Femur (tissue), 1 donor: ENCODE results near the gene KIF3A.

Source experiments
- DNase-seq: peaks from one replicate; pipeline ENCODE4 v3.0.0-alpha.2; 2017

The KIF3A gene

DNA sequence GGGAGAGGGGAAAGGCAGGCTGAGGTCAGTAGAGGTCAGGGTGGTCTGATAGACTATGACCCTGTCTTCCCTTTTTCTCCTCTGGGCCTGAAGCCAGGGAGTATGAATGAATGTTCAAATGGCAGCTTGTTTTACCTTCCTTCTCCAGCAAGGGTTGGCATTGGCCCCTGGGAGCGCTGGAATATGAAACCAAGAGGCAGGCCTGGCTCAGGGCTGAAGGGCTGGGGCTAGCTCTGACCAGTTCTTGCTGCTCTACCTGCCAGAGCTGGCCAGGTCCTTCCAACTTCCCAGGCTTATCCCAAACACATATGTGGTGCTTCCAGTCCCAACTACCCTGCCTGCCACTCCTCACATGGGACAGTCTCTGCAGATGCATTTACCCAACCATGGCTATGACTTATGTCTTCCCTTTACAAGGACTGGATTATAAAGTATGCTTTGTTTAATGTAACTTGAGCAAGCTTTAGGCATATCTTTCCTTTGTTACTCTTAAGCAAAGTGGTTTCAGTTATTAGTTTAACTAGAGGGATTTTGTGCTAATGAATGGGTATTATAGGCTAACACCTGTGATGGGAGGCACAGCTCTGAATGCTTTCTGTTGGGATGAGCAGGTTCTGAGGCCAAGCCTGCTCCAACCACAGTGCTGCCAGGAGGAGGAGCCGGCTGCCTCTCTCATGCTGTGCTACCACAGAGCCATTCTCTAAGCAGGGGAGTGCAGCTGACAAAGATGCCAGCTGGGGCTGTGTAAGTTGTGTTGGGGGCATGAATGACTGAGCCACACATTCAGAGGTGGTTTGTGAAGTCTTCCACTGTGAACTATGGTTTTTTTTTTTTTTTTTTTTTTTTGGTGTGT, 16.0 kb upstream of the KIF3A start:
- no peak for DNase-seq

DNA sequence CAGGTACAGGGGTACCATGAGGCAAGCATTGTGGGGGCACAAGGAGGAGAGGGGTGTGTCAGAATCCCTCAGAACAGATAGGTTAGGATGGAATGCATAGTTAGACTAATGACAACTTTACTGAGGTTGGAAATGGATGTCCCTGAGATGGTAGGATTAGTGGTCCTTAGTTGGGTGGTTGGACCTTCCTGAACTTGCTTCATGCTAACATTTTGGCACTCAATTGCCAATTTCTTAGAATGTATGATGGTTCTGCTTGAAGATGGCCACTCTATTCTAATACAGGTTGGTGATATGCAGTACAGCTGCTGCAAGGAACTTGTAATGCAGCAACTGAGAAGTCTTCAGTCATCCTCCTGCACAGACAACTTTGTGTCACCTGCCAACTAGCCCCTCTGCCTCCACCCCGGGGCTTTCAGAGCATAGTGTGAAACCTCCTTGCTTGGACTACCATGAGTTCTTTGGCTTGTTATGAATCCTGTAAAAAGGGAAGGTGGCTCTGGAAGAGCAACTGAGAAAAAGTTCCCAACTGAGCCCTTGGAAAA, 15.3 kb upstream of the KIF3A start:
- no peak for DNase-seq

DNA sequence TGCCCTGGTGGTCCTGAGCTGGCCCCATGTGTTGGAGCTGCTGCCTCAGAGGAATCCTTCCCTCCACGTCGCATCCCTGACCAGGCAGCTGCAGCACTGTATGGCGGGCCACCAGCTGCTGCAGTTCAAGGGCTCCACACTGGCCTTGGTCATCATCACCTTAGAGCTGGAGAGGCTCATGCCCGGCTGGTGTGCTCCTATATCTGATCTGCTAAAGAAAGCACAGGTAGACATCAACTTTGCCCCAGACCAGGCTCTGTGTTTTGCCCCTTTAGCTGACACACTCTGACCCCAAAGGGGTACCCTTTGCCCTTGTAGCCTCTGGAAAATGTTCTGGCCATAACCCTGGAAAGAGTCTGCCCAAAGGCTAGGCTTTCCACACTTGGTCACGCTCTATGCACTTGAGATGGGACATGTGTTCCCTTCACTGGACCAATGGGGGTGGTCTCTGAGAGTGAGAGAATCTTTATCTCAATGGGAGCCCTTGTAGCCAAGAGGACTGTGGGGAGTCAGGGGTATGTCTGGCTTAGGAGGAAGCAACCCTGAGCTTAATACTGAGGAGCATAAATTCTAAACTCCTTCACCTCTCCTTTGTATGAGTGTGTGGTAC, 14.7 kb upstream of the KIF3A start:
- DNase-seq, result no peak

DNA sequence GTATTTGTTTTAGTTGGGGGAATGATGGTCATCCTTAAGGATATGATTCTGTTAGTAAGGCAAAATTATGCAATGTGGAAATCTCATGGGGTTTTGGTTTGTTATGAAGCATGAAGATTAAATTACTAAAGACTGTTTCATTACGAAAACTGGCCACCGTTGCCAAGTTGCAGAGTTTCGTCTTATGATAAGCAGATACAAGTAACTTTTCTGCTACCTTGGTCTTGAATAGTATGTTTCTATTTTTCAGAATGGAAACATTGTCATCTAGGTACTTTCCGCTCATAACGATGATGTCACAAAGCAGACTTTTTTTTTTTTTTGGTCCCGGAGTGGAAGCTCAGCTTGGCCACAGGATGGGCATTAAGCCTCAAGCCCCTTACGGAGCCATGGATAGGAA, 14.1 kb upstream of the KIF3A start:
- no peak for DNase-seq

DNA sequence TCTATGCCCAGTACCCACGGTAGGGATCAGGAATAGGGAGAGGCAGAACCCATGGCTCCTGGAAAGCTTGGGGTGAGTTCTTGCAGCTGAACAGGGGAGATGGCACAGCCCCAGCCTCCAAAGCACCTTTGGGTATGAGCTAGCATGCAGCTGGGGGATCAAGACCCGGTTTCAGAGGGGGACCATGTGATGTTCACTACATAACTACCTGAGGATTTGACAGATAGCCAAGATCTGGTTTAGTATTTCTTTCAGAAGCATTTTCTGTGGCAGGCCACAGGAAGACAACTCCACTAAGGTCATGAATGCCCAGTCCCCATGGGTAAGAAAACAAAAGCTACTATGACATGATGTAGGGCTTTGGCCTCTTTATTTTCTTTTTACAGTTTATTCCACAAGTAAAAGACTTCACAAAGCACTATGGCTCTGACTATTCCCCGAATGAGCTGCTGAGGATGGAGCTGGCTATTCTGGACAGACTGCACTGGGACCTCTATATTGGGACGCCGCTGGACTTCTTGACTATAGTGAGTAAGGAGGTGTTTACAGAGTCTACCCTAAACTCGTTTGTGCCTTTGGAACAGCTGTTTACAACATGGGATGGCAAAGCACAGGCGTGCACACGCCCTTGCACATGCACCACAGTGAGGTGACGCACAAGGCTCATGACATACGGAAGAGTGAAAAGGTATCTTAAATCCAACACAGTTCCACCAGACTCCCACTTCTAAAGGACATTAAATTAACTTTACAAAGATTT, 13.3 kb upstream of the KIF3A start:
- no peak for DNase-seq

DNA sequence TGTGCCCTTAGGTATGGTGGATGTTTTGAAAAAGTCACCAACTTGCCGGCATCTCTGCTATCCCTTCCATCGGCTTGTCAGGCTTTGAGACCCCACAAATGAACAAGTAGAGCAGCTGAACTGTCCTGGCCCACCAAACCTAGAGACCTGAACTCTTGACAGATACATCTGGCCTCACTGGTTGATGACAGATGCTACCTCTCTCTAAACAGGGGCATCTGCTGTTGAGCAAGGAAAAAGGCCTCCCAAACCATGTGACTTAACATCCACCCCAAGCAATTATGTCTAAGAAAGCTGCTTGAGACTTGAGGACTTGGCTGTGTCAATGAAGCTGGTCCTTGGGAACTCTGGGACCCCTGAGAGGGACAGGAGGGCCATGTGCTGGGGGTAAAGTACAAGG, 12.2 kb upstream of the KIF3A start:
- DNase-seq, result no peak

DNA sequence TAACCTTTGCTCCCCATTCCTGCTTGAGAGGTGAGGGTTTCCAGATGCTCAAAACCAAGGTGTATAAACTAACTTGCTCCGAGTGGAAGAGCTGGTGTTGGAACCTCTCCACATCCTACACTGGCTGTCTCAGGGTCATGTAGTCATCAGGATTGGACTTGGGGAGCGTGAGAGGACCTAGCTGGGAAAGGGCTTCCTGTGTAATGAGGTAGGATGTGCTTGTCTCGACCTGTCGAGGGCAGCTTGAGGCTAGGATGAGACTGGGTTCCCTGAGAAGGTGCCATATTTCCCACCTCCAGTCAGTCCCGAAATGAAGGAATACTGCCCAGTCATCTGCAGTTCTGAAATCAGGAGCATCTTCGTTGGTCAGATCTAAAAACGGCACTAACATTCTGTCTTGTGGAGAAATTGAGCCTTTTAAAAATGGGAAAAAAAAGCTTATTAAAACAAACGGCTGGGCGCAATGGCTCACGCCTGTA, 11.2 kb upstream of the KIF3A start:
- DNase-seq, result no peak

DNA sequence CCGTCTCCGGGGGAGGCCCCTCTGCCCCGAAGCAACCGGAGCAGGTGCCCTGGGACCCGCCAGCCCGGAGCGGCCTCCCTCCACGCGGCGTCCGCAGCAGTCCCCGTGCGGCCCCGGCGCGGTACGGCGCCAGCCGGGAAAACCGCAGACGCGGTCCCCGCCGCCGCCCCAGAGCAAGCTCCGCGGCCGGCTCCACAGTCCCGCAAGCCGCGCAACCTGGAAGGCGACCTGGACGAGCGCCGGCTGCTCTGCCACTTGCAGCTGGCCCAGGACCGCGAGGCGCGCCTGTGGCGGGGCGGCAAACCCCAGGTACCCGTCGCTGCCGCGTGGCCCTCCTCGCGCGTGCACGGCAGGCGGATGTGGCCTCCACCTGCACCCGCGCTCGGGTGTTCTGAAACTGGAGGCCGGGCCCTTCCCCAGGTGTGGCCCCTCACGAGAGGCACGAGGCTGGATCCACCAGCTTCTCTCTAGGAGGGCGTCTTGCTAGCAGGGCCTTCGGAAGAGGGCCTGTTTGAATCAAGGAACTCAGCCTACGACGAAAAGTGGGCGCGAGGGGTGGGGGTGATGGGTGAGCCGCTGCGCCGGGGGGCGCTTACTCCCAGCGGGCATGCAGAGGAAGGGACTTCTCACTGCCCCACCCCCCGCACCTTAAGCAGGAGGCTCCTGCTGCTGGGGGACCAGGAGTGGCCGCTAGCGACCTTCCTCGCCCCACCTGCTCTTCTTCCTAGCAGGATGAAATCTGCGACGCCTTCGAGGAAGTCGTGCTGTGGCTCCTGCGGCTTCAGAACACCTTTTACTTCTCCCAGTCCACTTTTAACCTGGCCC, 10.5 kb upstream of the KIF3A start:
- no peak for DNase-seq

DNA sequence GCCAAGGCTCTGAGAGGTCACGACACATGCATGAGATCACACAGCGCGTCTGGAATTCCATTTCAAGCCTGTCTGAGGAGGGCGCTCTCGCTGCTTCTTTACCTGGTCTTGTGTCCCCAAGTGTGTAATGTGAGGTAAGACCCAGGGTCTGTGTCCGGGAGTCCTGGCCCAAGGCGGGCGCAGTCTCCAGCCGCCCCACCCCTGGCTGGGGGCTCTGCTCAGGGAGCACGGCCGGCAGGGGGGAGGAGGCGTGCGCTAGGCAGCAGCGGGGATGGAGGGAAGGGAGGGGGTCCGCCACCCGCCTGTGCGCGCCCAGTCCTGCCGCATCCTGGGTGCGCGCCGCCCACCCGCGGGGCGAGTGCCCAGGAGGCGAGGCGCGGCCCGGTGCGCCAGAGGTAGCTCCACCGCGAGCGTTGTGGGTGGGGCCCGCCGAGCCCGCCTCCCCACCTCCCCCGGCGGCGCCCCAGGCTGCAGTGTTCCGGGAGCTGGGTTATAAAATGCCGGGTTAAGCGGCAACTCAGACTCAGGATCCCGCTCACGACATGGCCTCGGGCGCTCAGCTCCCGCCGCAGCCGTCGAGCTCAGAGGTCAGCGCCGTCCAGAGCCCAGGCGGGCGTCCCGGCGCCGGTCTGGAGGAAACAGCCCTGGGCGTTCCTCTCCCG, 9.7 kb upstream of the KIF3A start, which contains the start of gene CCNI2:
Gene CCNI2, plus strand, starts transcription at position 473 of the 662 bp plus-strand sequence. Its CDS starts 70 bp downstream, at position 543.
- DNase-seq, result no peak

DNA sequence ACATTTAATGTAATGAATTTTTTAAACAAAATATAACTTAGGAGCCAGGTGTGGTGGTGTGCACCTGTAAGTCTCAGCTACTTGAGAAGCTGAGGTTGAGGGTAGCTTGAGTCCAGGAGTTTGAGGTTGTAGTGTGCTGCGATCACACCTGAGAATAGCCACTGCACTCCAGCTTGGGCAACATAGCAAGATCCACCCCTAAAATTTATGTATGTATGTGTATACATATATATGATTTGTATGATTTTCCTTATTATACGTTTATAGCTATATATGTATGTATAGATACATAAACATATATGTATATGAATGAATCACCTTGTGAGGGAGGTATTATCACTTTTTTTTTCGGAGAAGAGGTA, 9.2 kb upstream of the KIF3A start:
- no peak for DNase-seq

DNA sequence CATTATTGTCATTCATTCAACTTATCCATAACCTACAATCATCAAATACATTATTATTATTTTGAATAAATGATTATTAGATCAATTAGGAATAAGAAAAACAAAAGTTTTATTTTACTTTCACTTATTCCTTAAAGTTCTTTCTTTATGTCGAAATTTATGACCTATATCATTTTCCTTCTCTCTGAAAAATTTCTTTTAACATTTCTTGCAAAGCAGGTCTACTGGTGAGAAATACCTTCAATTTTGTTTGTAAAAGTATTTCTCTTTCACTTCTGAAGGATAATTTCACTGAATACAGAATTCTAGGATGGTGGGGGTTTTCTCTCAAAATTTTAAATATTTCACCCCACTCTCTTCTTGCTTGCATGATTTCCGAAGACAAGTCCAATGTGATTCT, 7.3 kb upstream of the KIF3A start:
- DNase-seq, result no peak

DNA sequence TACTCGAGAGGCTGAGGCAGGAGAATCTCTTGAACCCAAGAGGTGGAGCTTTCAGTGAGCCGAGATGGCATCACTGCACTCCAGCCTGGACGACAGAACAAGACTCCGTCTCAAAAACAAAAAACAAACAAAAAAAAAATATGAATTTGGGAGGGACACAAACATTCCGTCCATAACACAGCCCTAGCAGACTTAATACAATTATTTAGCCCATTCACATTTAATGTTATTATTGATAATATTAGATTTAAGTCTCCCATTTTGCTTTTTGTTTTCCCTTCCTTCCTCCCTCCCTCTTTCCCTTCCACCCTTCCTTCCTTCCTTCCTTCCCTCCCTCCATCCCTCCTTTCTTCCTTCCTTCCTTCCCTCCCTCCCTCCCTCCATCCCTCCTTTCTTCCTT, 5.3 kb upstream of the KIF3A start:
- DNase-seq, result no peak

DNA sequence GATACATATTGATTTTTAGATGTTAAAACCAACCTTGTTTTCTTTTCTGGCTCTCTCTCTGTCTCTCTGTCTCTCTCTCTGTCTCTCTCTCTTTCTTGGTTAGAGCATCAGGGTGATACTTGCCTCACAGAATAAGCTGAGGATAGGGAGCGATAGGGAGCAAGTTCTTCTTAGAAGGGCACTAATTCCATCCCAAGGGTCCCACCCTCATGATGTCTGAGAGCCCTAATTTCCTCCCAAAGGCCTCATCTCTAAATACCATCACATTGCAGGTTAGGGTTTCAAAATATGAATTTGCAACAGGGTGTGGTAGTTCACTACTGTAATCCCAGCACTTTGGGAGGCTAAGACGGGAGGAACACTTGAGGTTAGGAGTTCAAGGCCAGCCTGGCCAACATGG, 4.8 kb upstream of the KIF3A start:
- DNase-seq, result no peak

DNA sequence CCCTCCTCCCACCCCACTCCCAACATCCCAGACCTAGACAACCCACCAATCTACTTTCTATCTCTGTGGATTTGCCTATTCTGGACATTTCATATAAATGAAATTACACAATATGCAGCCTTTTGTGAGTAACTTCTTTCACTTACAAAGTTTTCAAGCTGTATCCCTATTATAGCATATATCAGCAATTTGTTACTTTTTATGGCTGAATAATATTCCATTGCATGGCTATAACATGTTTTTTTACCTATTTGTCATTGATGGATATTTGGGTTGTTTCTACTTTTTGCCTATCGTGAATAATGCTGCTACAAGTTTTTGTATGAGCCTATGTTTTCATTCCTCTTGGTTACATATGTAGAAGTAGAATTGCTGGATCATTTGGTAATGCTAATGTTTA, 1.9 kb upstream of the KIF3A start:
- no peak for DNase-seq

DNA sequence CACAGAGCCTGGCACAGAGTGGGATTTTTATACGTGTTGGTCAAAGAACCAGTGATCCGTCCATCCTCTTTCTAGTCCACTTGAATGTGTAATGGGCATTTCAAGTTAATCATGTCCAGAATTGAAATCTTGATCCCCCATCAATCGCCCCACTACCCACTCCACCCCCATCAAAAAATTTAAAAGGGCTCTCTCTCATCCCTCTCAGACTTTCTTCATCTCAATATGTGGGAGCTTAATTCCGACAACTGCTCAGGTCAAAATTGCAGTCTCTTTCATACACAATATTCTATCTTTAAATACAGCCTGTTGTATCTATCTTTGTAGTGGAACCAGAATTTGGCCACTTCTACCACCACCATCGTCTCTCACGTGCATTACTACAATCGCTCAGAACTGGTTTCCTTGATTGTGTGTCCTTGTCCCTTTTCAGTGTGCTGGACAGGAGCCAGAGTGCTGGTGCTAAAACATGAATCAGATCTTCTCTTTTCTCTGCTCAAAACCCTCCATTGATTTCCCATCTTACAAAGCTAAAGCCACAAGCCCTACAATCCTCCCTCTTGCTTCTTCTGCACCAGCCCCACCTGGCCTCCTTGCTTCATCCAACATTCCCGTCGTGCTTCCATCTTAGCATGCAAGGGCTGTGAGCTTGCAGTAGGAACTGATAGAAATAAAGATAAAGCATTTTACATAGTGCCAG, 786 bp upstream of the KIF3A start:
- no peak for DNase-seq

DNA sequence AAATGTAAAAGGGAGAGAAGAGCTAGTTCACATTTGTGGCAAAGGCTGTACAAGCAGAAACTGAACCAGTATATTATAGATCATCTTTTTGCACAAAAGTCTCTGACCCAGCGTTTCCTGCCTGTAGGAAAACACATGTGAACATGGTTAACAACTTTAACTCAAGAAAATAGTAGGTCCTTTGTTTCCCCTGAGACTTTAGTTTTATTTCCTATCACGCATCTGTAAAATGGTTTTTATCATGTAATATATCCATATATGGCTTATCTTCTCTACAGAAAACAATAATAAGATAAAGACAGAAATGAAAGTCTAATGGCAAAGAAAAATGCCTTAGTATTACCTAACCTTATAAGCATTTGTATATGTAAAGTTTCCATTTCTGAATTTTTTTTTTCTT, 2.7 kb downstream of the KIF3A start:
- no peak for DNase-seq

DNA sequence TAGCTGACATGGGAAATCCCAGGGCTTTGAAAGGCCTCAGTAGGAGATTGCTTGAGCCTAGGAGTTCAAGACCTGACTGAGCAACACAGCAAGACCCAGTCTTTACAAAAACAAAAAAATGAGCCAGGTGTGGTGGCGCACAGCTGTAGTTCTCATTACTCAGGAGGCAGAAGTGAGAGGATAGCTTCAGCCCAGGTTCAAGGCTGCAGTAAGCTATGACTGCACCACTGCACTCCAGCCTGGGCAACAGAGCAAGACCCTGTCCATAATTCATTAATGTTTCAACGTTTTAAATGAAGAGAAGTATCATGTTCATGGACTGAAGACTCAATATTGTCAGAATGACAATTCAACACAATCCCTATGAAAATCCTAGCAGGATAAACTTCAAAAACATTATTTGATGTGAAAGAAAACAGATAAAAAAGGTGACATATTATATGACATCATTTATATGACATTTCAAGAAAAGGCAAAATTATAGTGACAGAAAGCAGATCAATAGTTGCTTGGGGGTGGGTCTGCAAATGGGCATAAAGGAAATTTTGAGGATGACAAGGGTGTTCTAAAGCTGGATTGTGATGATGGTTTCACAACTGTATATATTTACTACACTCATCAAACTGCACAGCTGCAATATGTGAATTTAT, 3.7 kb downstream of the KIF3A start:
- DNase-seq, result no peak

DNA sequence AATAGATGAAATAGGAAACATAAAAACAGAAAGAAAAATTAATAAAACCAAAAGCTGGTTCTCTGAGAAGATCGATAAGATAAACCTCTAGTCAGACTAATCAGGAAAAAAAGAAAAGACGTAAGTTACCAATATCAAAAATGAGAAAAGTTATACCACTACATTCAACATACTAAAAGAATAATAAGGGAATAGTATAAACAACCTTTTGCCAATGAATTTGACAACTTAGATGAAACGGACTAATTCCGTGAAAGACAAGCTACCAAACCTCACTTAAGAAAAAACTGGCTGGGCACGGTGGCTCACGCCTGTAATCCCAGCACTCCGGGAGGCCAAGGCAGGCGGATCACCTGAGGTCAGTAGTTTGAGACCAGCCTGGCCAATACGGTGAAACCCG, 7.5 kb downstream of the KIF3A start:
- DNase-seq, result no peak

DNA sequence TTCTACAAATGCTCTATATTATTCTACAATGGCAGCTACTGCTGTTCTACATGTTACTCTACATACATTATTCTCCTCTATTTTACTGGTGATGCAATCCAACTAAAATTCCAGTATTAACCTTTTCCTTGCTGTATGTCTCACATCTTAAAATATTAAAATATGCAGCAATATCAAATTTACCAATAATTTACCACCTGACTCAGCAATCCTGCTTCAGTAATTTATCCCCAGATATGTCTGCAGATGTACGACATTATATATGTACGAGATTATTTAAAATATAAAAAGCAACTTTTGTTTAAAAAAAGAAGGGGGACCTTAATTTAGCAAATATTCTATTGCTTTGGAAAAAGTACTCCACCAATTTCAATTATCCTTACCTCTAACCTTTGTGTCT, 11.6 kb downstream of the KIF3A start:
- DNase-seq, result no peak

DNA sequence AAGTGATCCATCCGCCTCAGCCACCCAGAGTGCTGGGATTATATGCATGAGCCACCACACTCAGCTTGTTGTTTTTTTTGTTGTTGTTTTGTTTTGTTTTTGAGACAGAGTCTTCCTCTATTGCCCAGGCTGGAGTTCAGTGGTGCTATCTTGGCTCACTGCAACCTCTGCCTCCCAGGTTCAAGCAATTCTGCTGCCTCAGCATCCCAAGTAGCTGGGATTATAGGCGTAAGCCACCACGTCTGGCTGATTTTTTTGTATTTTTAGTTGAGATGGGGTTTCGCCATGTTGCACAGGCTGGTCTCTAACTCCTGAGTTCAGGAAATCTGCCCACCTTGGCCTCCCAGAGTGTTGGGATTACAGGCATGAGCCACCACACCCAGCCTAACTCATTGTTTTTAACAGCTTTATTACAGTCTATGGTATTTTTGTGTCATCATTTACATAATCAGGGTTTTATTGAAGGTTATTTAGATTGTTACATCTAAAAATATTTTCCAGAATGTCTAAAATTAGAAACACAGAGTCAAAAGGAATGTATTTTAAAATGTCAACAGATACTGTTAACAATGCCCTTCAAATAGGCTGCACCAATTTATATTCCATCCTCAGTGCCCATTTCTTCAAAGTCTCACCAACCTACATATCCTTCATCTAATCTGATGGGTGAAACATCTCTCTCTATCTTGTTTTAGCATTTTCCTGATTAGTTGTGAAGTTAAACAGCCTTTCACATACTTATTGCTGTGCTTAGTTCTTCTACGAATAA, 18.6 kb downstream of the KIF3A start:
- DNase-seq, result no peak
